ENCODE data around the gene ELOVL3.

- no peak for TF ChIP-seq POLR2AphosphoS5 (IDR thresholded peaks at IDR 0.05; ENCODE audit: low read depth, low read length)
- no peak for TF ChIP-seq SIN3A (IDR thresholded peaks at IDR 0.05; ENCODE audit: borderline replicate concordance, insufficient read depth, low read length)
- no peak for TF ChIP-seq REST (IDR thresholded peaks at IDR 0.05; ENCODE audit: insufficient read depth in 1 of 2, low read depth in 2 of 2, low read length in 2 of 2)
- no peak for TF ChIP-seq TAF1 (IDR thresholded peaks at IDR 0.05; ENCODE audit: borderline replicate concordance, insufficient read depth, low read length)
- TF ChIP-seq FOXP2 (optimal IDR thresholded peaks at IDR 0.05; ENCODE audit: borderline replicate concordance, extremely low read depth, extremely low read length, insufficient read depth): no peak
These were observed 38.3 kb downstream of the ELOVL3 start for GRCh38 chr10:102264371-102264770.
